Endometrial microvascular endothelial cells (primary cell): ENCODE data around the gene OBSCN. TPM values are rescaled to one million over a fixed set of nuclear protein-coding genes. Genes with fewer than 3 reads are reported as not detected.
"Not testable (repeated sequence)": the region's sequence is repeated elsewhere in the genome, so short reads cannot be mapped to it uniquely, and the experiment has no call there.

Source experiments
- in situ Hi-C: cut with HindIII; loops from 2 replicates; pipeline ENCODE4 v1.10.0; 2017; ENCODE audit warnings: low sequenced_read_pairs, low pct_unique_long_range_greater_than_20kb; ENCODE audit errors: inconsistent ontology term
- total RNA-seq: library from RNA; depleted of rRNA; stranded (reverse); fragments of >200 nt; gene quantifications from one replicate; pipeline ENCODE4 v1.2.3, GENCODE V29; 2015; ENCODE audit errors: inconsistent ontology term

OBSCN gene
- total RNA-seq, 1 donor from 2014 or later: 0.37 TPM

DNA sequence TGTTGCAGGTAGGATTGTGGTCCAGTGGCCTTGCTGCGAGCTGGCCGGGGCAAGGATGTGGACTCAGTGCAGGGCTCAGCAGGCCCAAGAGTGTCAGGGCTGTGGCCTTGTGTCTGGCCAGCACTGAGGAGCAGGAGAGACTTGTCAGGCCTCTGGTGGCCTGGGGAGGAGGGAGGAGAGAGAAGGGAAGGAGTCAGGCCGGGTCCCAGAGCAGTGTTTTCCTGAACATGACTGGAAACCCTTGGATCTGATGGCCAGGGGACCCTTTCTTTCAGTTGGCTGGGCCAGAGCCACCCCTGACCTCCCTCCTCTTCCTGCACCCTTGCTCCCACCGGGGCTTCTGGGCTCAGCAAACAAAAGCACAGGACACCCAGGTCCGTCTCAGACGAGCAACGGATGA, 37.2 kb upstream of the OBSCN start:
- in situ Hi-C loops: no loop called here

DNA sequence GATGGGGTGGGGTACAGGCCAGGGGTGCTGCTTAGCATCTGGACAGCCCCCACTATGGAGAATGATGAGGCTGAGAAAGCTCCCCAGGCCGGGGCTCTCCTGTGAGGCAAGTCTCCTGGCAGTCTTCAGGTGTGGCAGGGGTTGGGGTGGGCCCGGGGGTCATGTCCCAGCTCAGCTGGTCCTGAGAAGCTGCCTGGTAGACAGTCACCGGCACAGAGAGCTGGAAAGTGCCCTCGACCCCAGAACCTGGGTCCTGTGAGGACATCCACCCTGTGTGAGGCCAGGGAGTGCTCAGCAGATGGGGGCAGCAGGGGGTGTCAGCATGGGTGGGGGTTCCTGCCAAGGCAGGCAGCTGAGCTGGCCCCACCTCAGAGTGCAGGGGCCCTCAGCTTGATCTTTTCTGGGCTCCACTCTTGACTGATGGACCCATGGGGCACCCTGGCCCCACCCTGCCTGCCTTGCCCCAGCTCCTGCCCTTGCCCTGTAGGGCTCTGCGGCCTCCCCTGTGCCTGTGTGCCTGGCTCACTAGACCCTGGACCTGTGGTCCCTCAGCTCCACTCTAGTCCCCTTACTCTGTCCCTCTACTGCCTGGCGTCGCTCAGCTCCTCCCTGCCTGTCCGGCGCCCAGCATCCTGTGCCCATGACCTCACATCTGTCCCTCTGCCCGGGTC, 36.5 kb upstream of the OBSCN start:
- in situ Hi-C loops: no loop called here

DNA sequence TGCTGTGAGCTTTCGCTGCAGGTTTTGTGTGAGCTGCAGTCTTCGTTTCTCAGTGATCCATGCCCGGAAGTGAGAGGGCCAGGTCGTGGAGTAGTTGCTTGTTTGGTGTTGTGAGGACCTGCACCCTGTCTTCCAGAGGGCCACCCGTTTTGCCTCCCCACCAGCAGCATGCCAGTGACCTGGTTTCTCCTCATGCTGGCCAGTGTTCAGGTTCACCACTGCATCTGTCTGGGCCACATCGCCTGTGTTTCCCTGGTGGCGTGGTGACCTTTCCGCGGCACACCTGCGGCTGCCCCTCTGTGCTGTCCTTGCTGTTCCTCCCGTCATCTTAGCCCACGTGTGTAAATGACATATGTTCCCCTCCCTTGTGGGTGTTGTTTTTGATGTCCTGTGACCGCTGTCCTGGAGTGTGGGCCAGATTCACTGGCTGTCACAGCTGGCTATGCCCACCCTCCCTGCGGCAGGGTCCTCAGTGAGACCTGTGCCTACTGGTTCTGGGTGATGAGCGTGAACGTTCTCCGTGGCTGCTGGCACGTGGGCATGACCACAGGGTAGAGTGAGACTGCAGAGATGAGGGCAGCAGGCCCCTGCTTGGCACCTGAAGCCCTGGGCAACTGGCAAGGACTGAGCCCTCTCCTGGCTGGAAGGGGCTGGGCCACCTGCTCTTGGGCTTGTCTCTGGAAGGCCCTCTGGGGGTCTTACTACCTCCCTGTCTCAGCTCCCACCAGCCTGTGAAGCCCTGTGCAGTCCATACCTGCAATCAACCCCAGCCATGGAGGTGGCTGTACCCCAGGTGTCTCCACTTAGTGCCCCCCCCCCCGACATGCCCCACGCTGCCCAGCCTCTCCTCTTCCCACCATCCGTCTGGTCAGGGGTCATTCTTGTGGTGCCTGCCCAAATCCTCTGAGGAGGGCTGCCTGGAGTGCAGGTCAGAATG, 35.0 kb upstream of the OBSCN start:
- in situ Hi-C loops: no loop called here

DNA sequence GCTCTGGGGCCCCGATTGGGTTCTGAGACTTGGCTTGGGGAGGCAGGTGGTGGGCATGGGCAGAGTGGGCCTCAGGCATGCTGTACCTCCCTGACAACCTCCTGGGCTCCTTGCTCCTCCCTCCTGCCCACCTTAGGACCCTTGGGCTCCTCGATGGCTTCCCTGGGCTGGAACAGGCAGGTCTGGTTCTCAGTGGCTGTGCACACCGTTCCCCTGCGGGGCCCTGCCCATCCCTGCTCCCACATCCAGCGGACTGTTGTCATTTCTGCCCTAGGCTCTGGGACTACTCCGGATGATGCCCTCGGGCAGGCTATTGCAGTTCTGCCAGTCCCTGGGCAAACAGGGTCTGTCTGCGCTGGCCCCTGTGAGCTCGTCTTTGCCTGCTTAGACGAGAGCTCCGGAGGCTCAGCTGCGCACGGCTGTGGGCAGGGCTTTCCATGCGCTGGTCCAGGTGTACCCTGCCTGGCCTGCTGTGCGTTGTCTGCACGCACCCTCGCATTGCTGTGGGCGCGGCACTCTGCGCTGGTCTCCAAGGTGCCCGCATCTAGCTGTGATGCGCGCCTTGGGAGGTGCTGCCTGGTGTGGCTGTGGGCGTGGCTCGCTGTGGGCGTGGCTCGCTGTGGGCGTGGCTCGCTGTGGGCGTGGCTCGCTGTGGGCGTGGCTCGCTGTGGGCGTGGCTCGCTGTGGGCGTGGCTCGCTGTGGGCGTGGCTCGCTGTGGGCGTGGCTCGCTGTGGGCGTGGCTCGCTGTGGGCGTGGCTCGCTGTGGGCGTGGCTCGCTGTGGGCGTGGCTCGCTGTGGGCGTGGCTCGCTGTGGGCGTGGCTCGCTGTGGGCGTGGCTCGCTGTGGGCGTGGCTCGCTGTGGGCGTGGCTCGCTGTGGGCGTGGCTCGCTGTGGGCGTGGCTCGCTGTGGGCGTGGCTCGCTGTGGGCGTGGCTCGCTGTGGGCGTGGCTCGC, 34.0 kb upstream of the OBSCN start:
- in situ Hi-C loops: not testable (repeated sequence)

DNA sequence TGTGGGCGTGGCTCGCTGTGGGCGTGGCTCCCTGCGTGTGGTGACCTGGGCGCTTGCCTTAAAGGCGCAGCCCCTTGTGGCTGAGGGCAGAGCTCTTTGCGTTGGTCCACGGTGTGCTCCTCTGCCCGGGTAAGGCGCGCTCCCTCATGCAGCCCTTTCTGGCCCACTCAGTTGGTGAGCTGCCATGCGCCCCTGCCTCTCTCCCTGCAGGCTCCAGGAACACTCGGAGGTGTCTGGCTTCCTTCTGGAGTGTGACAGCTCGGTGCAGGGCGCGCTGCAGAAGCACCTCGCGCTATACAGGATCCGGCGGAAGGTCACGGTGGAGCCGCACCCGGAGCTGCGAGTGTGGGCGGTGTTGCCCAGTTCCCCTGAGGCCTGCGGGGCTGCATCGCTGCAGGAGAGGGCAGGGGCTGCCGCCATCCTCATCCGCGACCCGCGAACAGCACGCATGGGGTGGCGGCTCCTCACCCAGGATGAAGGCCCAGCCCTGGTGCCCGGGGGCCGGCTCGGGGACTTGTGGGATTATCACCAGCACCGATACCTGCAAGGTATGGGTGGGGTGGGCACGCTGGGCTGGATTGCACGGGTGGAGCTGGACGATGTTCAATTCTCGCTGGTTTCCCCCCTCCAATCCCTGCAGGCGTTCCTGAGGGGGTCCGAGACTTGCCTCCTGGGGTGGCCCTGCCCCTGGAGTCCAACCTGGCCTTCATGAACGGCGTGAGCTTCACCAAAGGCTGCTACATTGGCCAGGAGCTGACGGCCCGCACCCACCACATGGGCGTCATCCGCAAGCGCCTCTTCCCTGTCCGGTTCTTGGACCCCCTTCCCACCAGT, 33.1 kb upstream of the OBSCN start:
- in situ Hi-C loops: no loop called here

DNA sequence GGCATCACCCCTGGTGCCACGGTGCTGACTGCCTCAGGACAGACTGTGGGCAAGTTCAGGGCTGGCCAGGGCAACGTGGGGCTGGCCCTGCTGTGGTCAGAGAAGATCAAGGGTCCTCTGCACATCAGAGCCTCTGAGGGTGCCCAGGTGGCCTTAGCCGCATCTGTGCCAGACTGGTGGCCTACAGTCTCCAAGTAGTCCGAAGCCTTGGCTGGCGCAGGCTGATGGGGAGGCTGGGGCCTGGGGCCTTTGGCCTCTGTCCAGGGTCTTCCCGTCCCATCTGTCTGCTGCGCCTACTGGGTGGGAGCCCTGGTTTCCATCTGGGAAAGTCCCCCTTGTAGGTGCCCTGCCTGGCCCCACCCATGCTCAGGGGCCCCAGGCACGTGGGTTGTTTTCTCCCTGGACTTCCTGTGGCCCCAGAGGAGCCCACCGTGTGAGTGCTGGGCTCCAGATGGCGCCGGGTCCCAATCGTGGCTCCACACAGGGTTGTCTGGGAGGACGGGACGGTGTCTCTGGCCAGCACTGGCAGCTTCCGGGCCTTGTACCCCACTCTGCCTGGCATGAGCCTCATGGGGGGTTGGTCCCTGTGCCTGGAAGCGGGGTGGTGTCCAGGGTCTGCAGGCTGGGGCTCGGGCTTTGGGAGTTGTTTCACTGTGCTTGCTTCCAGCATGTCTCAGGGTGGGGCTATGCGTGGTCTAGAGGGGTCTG, 32.4 kb upstream of the OBSCN start:
- in situ Hi-C loops: no loop called here

DNA sequence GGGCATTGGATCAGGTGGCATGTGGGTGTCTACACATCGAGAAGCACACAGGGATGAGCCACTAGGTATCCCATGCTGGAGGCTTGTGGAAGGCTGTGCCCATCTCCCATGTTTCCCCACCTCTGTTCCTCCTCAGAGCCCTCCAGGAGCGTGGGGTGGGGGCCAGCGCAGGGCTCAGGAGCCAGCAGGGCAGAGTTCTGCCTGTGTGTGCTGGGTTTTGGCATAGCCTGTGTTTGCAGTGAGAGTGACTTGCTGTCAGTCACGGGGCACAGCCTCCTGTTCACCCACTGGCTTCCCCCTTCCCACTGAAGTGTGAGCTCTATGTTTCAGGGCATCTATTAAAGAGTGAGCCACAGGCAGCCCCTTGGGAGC, 31.8 kb upstream of the OBSCN start:
- in situ Hi-C loops: no loop called here

DNA sequence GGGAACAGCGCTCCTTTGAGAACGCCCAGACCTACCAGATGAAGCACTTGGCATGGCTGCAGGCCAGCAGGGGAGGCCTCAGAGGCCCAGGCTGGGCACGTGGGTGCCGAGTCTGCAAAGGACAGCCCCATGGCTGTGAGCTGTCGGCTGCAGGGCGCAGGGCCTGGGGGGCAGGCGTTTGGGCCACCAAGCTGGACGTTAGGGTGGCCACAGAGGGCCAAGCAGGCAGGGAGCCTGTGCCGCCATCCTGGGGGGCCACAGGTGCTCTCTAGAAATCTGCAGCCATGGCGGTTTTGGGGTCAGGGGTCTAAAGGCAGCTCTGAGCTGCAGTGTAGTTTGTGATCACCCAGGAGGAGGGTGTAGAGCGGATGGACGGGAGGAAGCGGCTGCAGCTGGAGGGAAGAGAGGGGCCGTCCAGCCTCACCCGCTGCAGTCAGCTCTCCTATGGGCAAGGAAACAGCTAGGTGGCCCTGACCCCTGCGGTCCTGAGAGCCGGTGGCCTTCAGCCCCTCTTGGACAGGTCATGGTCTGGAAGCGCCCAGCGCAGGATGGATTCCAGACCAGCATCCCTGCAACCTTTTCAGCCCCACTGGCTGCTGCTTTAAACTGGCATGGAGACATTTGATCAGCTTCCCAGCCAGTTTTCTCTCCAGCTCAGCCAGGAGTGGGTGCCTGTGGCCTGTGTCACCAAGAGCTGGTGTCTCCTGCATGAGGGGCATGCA, 31.2 kb upstream of the OBSCN start:
- in situ Hi-C loops: no loop called here

DNA sequence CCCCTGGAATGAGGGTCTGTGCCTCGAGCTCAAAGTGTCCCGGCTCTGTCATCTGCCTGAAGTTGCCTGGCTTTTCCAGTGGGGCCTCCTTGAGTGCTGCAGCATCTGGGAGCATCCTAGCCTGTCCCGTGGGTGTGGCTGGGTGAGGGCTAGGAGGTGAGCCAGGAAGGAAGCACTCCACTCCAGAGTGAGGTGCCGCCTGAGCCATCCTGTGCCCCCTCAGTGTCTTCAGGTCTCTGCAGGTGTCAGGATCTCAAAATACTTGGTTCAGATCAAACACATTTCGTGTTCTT, 30.7 kb upstream of the OBSCN start:
- in situ Hi-C loops: no loop called here

DNA sequence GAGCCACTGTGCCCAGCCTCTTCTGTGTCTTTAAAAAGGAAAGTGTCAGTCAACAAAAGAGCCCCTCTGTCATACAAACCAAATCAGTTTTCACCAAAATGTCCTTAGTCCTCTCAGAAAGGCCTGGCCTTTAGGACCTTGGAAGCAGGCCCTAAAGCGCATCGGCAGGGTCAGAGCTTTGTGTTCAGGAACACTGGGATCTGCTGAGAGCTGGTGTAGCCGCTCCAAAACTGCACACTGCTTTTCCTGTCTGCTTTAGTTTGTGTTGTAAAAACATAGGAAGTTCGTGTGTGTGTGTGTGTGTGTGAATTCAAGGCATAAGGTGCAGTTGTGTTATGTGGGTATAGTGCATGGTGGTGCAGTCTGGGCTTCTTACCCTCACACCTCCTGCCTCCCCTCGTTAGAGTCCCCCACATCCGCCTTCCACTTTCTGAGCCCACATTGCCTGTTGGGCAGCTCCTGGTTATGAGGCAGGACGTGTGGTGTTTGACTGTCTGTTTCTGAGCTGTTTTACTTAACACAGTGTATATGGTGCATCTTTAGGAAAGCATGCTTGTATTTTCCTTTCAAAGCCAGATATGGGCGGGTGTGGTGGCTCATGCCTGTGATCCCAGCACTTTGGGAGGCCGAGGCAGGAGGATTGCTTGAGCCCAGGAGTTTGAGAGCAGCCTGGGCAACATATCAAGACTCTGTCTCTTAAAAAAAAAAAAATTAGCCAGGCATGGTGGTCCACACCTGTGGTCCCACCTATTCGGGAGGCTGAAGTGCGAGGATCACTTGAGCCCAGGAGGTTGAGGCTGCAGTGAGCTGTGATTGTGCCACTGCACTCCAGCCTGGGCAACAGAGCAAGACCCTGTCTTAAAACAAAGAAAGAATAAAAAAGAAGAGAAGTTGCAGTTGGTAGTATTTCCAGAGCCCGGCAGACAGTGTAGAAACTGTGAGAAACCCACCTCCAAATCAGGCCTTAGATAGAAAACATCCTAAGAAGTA, 29.8 kb upstream of the OBSCN start:
- in situ Hi-C loops: no loop called here

DNA sequence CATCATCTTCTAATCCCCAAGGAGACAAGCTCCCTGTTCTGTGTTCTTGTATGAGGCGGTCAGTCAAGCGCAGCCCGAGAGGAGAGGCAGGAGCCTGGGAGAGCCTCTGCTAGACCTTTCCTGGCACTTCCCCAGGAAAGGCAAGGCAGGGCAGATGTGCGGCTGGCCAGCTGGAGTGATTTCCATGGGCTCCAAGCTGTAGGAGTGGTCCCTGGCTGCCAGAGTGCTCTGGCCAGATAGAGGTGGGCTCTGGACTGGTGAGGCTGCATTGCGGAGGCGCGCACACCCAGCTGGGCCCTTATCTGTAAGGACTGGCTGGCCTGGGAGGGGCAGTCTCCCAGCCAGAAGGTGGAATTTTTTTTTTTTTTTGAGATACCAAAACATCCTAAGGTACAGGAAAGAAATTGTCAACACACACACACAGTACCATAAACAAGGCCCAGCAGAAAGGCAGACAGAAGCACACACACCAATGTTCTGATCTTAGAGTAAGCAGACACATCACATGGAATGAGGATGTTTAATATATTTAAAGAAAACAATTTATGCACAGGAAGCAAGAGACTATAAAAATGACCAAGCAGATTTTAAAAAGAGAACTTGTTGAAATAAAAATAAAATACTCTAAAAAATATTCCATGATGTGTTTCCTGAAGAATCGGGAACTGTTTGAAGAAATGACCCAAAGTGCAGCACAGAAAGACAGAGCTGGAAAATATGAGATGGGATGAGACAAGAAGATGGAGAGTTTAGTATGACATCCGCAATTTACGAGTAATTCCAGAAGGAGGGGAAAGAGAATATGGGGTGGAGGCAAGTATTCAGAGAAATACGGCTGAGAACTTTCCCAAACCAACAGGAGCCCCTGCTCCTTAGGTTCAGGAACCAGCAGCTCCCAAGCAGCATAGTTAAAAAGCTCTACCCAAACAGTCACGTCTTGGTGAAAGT, 28.8 kb upstream of the OBSCN start:
- in situ Hi-C loops: no loop called here

DNA sequence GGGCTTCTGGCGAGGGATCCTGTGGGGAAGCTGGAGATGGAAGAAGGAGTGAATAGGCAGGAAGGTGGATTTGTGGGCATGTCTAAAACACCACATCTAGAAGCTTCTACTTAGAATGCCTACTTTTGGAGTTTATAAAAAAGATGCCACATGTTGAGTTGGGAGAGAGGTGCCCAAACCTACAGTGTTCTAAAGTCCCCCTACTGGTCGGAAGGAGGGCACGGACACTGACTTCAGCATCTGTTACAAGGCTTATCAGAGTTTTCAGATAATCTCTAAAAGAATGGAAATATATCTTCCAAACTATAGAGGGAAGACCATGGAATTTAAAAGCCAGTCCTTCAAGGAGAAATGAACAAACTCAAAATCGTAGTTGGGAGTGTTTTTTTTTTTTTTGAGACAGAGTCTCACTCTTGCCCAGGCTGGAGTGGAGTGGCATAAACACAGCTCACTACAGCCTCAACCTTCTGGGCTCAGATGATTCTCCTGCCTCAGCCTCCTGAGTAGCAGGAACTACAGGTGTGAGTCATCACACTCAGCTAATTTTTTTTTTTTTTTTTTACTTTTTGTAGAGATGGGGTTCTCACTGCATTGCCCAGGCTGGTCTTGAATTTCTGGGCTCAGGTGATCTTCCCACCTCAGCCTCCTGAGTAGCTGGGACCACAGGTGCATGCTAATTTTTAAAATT, 27.4 kb upstream of the OBSCN start:
- in situ Hi-C loops: no loop called here

DNA sequence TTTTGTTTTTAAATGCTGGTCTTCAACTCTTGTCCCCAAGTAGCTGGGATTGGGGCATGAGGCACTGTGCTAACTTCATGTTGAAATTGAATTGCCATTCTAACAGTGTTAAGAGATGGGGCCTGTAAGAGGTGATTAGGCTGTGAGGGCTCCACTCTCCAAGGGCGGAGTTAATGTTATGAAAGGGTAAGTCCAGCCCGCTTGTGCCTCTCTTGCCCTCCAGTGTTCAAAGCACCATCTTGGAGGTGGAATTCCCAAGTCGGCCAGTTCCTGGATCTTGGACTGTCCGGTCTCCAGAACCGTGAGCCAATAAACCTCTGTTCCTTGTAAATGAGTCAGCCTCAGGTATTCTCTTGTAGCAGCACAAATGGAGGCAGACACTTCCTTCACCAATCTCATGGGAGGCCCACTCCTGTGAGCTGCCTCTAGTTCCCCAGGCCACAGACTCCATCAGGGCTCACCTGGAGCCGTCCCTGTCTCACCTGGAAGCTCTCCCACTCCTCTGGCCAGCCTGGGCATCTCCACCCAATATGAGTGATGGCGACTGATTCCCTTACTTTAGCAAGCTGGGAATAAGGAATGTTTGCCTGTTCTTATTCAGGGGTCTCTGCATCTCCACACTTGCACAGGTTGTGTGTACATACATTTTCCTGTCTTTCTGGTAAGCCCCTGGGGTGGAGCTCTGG, 26.7 kb upstream of the OBSCN start:
- in situ Hi-C loops: no loop called here

DNA sequence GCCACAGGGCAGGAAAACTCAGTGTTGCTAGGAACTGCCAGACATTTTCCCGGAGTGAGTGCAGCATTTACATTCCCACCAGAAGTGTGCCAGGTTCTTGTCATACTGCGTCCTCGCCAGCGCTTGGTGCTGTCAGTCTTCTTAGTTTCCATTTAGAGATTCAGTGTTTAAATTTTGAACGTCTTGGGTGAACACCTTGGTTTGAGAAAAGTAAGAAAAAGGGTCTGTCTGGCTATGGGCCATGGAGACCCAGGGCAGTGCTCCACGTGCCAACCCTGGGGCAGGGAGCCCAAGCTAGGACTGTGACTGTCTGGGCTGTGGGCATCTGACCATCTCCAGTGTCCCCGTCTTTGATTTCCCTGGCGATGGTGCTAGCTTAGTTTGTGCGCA, 26.2 kb upstream of the OBSCN start:
- in situ Hi-C loops: no loop called here
